ENCODE data around the gene CTBP1. TPM values are rescaled to one million over a fixed set of nuclear protein-coding genes. Genes with fewer than 3 reads are reported as not detected.

Gene CTBP1
- total and polyA plus RNA-seq, 2 experiments from 2014 or later = 74.0 to 192 TPM

GRCh38 chr4:1235381-1236102 lies 13.4 kb downstream of the CTBP1 start:
- Histone ChIP-seq H2AFZ (no peak overlapping the region), H3K4me2 (no peak overlapping the region), H3K9me2 (ENCODE audit: insufficient read depth) (no peaks in the 10 kb centered on the region), H3F3A (replicated peaks; ENCODE audit: low read depth) (no peaks in the 10 kb centered on the region), H3K4me3 (no peak overlapping the region), H3K4me1 (ENCODE audit: insufficient read depth) (no peaks in the 10 kb centered on the region), H3K36me3 (ENCODE audit: insufficient read depth) (no peaks in the 10 kb centered on the region), H3K79me2 (replicated peaks; ENCODE audit: insufficient read depth) (peaks cover 11% of the 10 kb centered on the region; the same call in 1 of the 2 replicates), H3K27me3 (ENCODE audit: insufficient read depth) (no peaks in the 10 kb centered on the region), H4K20me1 (replicated peaks; ENCODE audit: insufficient read depth) (peaks cover 11% of the 10 kb centered on the region), H3K27ac (ENCODE audit: low read depth) (no peak overlapping the region)
- Mint-ChIP-seq H3K4me3 (no peak overlapping the region), H3K9me3 (no peaks in the 10 kb centered on the region), H3K4me1 (no peaks in the 10 kb centered on the region), H3K36me3 (ENCODE audit: low read depth) (peaks cover 68% of the 10 kb centered on the region), H3K27me3 (ENCODE audit: insufficient read depth, low read depth, poor library complexity) (peaks cover 4% of the 10 kb centered on the region), H3K27ac (no peak overlapping the region; the same call in 1 of the 2 replicates)
- no peak for ATAC-seq
- TF ChIP-seq STAT1 (IDR thresholded peaks at IDR 0.05; ENCODE audit: unreplicated experiment) (no peak), CREB1 (CRISPR knock-in tag; IDR thresholded peaks at IDR 0.05; ENCODE audit: low read depth) (no peak), EZH2 (IDR thresholded peaks at IDR 0.05; ENCODE audit: low read depth, unreplicated experiment) (no peak), JUNB (IDR thresholded peaks at IDR 0.05; ENCODE audit: unreplicated experiment) (no peak), REST (IDR thresholded peaks at IDR 0.05; ENCODE audit: unreplicated experiment) (no peak), ZNF114 (CRISPR knock-in tag; IDR thresholded peaks at IDR 0.05) (no peak), EZH2phosphoT487 (IDR thresholded peaks at IDR 0.05; ENCODE audit: unreplicated experiment) (no peak)
- TF ChIP-seq, protein P1, sequence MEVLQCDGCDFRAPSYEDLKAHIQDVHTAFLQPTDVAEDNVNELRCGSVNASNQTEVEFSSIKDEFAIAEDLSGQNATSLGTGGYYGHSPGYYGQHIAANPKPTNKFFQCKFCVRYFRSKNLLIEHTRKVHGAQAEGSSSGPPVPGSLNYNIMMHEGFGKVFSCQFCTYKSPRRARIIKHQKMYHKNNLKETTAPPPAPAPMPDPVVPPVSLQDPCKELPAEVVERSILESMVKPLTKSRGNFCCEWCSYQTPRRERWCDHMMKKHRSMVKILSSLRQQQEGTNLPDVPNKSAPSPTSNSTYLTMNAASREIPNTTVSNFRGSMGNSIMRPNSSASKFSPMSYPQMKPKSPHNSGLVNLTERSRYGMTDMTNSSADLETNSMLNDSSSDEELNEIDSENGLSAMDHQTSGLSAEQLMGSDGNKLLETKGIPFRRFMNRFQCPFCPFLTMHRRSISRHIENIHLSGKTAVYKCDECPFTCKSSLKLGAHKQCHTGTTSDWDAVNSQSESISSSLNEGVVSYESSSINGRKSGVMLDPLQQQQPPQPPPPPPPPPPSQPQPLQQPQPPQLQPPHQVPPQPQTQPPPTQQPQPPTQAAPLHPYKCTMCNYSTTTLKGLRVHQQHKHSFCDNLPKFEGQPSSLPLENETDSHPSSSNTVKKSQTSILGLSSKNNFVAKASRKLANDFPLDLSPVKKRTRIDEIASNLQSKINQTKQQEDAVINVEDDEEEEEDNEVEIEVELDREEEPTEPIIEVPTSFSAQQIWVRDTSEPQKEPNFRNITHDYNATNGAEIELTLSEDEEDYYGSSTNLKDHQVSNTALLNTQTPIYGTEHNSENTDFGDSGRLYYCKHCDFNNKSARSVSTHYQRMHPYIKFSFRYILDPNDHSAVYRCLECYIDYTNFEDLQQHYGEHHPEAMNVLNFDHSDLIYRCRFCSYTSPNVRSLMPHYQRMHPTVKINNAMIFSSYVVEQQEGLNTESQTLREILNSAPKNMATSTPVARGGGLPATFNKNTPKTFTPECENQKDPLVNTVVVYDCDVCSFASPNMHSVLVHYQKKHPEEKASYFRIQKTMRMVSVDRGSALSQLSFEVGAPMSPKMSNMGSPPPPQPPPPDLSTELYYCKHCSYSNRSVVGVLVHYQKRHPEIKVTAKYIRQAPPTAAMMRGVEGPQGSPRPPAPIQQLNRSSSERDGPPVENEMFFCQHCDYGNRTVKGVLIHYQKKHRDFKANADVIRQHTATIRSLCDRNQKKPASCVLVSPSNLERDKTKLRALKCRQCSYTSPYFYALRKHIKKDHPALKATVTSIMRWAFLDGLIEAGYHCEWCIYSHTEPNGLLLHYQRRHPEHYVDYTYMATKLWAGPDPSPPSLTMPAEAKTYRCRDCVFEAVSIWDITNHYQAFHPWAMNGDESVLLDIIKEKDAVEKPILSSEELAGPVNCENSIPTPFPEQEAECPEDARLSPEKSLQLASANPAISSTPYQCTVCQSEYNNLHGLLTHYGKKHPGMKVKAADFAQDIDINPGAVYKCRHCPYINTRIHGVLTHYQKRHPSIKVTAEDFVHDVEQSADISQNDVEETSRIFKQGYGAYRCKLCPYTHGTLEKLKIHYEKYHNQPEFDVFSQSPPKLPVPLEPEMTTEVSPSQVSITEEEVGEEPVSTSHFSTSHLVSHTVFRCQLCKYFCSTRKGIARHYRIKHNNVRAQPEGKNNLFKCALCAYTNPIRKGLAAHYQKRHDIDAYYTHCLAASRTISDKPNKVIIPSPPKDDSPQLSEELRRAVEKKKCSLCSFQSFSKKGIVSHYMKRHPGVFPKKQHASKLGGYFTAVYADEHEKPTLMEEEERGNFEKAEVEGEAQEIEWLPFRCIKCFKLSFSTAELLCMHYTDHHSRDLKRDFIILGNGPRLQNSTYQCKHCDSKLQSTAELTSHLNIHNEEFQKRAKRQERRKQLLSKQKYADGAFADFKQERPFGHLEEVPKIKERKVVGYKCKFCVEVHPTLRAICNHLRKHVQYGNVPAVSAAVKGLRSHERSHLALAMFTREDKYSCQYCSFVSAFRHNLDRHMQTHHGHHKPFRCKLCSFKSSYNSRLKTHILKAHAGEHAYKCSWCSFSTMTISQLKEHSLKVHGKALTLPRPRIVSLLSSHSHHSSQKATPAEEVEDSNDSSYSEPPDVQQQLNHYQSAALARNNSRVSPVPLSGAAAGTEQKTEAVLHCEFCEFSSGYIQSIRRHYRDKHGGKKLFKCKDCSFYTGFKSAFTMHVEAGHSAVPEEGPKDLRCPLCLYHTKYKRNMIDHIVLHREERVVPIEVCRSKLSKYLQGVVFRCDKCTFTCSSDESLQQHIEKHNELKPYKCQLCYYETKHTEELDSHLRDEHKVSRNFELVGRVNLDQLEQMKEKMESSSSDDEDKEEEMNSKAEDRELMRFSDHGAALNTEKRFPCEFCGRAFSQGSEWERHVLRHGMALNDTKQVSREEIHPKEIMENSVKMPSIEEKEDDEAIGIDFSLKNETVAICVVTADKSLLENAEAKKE (CRISPR knock-in tag; IDR thresholded peaks at IDR 0.05) = no peak
- peak; percentile 1 for DNase-seq (ENCODE audit: low spot score)

Measured in GM23338 (cell line).